GM23338 (cell line): ENCODE data around the gene PSMB10. TPM values are rescaled to one million over a fixed set of nuclear protein-coding genes. Genes with fewer than 3 reads are reported as not detected.
A peak's percentile ranks its signal among the peaks of the same experiment; 100 is the strongest.

Source experiments
- ATAC-seq: fragments of 200-7000 bp; cut with Tn5 transposase; 3 replicates; pipeline ENCODE4 v1.9.1; 2020
- DNase-seq: peaks from one replicate; pipeline ENCODE4 v3.0.0-alpha.2; 2015; ENCODE audit warnings: low spot score
- H2AFZ ChIP-seq: fragments of 200-600 bp; sonication (generic); 2 replicates; pipeline ENCODE4 v1.8.0; 2016; ENCODE audit warnings: antibody characterized with exemption, mild to moderate bottlenecking, moderate library complexity
- H3F3A ChIP-seq: fragments of 200-600 bp; sonication (generic); replicated peaks from 2 replicates; pipeline ENCODE4 v1.8.0; 2017; ENCODE audit warnings: antibody characterized with exemption, mixed run types, low read depth
- H3K27ac ChIP-seq: fragments of 200-600 bp; sonication (generic); 2 replicates; pipeline ENCODE4 v1.6.1; 2016; ENCODE audit warnings: low read depth
- H3K27me3 ChIP-seq: fragments of 200-600 bp; sonication (generic); 2 replicates; pipeline ENCODE4 v1.8.0; 2016; ENCODE audit warnings: mild to moderate bottlenecking, mixed run types, moderate library complexity; ENCODE audit not compliant: insufficient read depth
- H3K36me3 ChIP-seq: fragments of 200-600 bp; sonication (generic); 2 replicates; pipeline ENCODE4 v1.8.0; 2016; ENCODE audit warnings: mild to moderate bottlenecking; ENCODE audit not compliant: insufficient read depth
- H3K4me1 ChIP-seq: fragments of 200-600 bp; sonication (generic); 2 replicates; pipeline ENCODE4 v1.8.0; 2016; ENCODE audit warnings: mild to moderate bottlenecking, moderate library complexity; ENCODE audit not compliant: insufficient read depth
- H3K4me2 ChIP-seq: fragments of 200-600 bp; sonication (generic); 2 replicates; pipeline ENCODE4 v1.7.1; 2017; ENCODE audit warnings: mixed run types
- H3K4me3 ChIP-seq: fragments of 200-600 bp; sonication (generic); 2 replicates; pipeline ENCODE4 v1.6.1; 2016; ENCODE audit warnings: mixed run types
- H3K79me2 ChIP-seq: fragments of 200-600 bp; sonication (generic); replicated peaks from 2 replicates; pipeline ENCODE4 v1.8.0; 2017; ENCODE audit warnings: mild to moderate bottlenecking; ENCODE audit not compliant: insufficient read depth
- H3K9me2 ChIP-seq: fragments of 200-600 bp; sonication (generic); 2 replicates; pipeline ENCODE4 v1.8.0; 2017; ENCODE audit not compliant: insufficient read depth
- H4K20me1 ChIP-seq: fragments of 200-600 bp; sonication (generic); replicated peaks from 2 replicates; pipeline ENCODE4 v1.8.0; 2017; ENCODE audit warnings: mild to moderate bottlenecking; ENCODE audit not compliant: insufficient read depth
- H3K27ac Mint-ChIP-seq: 2 replicates; pipeline ENCODE4 v1.8.0; 2020; ENCODE audit warnings: inconsistent platforms, mild to moderate bottlenecking, moderate library complexity, mixed read lengths
- H3K27me3 Mint-ChIP-seq: 3 replicates; pipeline ENCODE4 v1.8.0; 2022; ENCODE audit warnings: low read depth, mild to moderate bottlenecking, moderate library complexity, mixed read lengths, inconsistent platforms; ENCODE audit not compliant: insufficient read depth, poor library complexity
- H3K36me3 Mint-ChIP-seq: 3 replicates; pipeline ENCODE4 v1.8.0; 2021; ENCODE audit warnings: low read depth, mild to moderate bottlenecking, inconsistent platforms, moderate library complexity, mixed read lengths
- H3K4me1 Mint-ChIP-seq: 3 replicates; pipeline ENCODE4 v1.8.0; 2020; ENCODE audit warnings: mild to moderate bottlenecking, inconsistent platforms, mixed read lengths
- H3K4me3 Mint-ChIP-seq: 3 replicates; pipeline ENCODE4 v1.8.0; 2021; ENCODE audit warnings: moderate library complexity, mild to moderate bottlenecking, inconsistent platforms, mixed read lengths
- H3K9me3 Mint-ChIP-seq: 3 replicates; pipeline ENCODE4 v1.8.0; 2020; ENCODE audit warnings: moderate library complexity, mild to moderate bottlenecking, inconsistent platforms, mixed read lengths
- CTCF ChIP-seq, 2 experiments: fragments of 200-600 bp in 1 of 2; sonication (generic) in 1 of 2; conservative IDR thresholded peaks; 2 replicates each; pipeline versions ENCODE4 v1.5.1 to v1.6.1; 2016 to 2017; ENCODE audit warnings: antibody characterized with exemption in 2 of 2, low read depth in 2 of 2, mild to moderate bottlenecking in 2 of 2, moderate library complexity in 1 of 2
- EZH2phosphoT487 ChIP-seq: fragments of 200-600 bp; sonication (generic); IDR thresholded peaks from one replicate; pipeline ENCODE4 v1.8.1; 2018; ENCODE audit warnings: antibody characterized with exemption; ENCODE audit not compliant: unreplicated experiment
- POLR2AphosphoS5 ChIP-seq: IDR thresholded peaks from 2 replicates; pipeline ENCODE4 v1.6.1; 2016; ENCODE audit warnings: antibody characterized with exemption, low read depth
- REST ChIP-seq: IDR thresholded peaks from one replicate; pipeline ENCODE4 v1.6.1; 2018; ENCODE audit warnings: antibody characterized with exemption; ENCODE audit not compliant: unreplicated experiment
- ZNF114 ChIP-seq: fragments of 250-450 bp; sonication (Bioruptor Pico); IDR thresholded peaks from 2 replicates; pipeline ENCODE4 v1.5.0; 2020; ENCODE audit warnings: mild to moderate bottlenecking, moderate library complexity
- ZNF462 ChIP-seq: fragments of 250-450 bp; sonication (Bioruptor Pico); IDR thresholded peaks from 2 replicates; pipeline ENCODE4 v1.5.0; 2020; ENCODE audit warnings: mild to moderate bottlenecking, moderate library complexity
- polyA plus RNA-seq: library from polyadenylated mRNA; unstranded; fragments of >200 nt; fragmentation: Nextera tagmentation; extraction: Ambion mirVana; gene quantifications from 2 replicates; pipeline ENCODE4 v1.2.1, GENCODE V29; 2016
- total RNA-seq: library from RNA; depleted of rRNA; stranded (reverse); fragments of >200 nt; shearing (Covaris generic); gene quantifications from 2 replicates; pipeline ENCODE4 v1.2.3, GENCODE V29; 2014

PSMB10 gene
- total and polyA plus RNA-seq, 2 experiments from 2014 or later: 27.5 to 114 TPM

- Histone ChIP-seq H3K4me3 (no peak overlapping the region), H3K27ac (no peak overlapping the region), H3K9me2 (no peaks in the 10 kb centered on the region), H3K36me3 (no peaks in the 10 kb centered on the region), H3K4me1 (peaks cover 13% of the 10 kb centered on the region), H3K4me2 (no peak overlapping the region), H2AFZ (no peak overlapping the region), H3K27me3 (no peaks in the 10 kb centered on the region), H3K79me2 (no peaks in the 10 kb centered on the region), H4K20me1 (no peaks in the 10 kb centered on the region; the same call in 1 of the 2 replicates), H3F3A (no peaks in the 10 kb centered on the region)
- peak overlapping the region; percentile 44; the same call in 1 of the 2 replicates for H3K27ac Mint-ChIP-seq
- H3K4me1 Mint-ChIP-seq: peaks cover 24% of the 10 kb centered on the region
- no peak; the same call in 2 of the 3 replicates for ATAC-seq
- H3K4me3 Mint-ChIP-seq: no peak overlapping the region
- H3K27me3 Mint-ChIP-seq: peaks cover 5% of the 10 kb centered on the region
- TF ChIP-seq CTCF (conservative IDR thresholded peaks at IDR 0.05; ENCODE audit: low read depth in 2 of 2): peak in 1 of 2 experiments; percentile 49; a peak in 2 of 4 replicates
- no peak for TF ChIP-seq ZNF114 (CRISPR knock-in tag)
- peaks cover 4% of the 10 kb centered on the region; the same call in 2 of the 3 replicates for H3K36me3 Mint-ChIP-seq
- H3K9me3 Mint-ChIP-seq: no peaks in the 10 kb centered on the region
- DNase-seq: no peak
These were observed 16.9 kb downstream of the PSMB10 start for GRCh38 chr16:67919622-67920221.

- H3K36me3 Mint-ChIP-seq: peaks cover 4% of the 10 kb centered on the region; the same call in 2 of the 3 replicates
- H3K27ac Mint-ChIP-seq: peak overlapping the region; percentile 26
- no peak for DNase-seq
- Histone ChIP-seq H3K27me3 (no peaks in the 10 kb centered on the region), H3K4me3 (no peak overlapping the region), H3F3A (no peaks in the 10 kb centered on the region), H3K9me2 (no peaks in the 10 kb centered on the region), H4K20me1 (no peaks in the 10 kb centered on the region; the same call in 1 of the 2 replicates), H3K79me2 (no peaks in the 10 kb centered on the region), H2AFZ (no peak overlapping the region), H3K4me1 (peaks cover 18% of the 10 kb centered on the region), H3K4me2 (no peak overlapping the region), H3K36me3 (no peaks in the 10 kb centered on the region), H3K27ac (no peak overlapping the region)
- no peaks in the 10 kb centered on the region for H3K9me3 Mint-ChIP-seq
- peaks cover 29% of the 10 kb centered on the region for H3K4me1 Mint-ChIP-seq
- no peak for TF ChIP-seq POLR2AphosphoS5
- TF ChIP-seq ZNF462 (CRISPR knock-in tag): no peak
- TF ChIP-seq REST: no peak
- TF ChIP-seq EZH2phosphoT487: no peak
- H3K4me3 Mint-ChIP-seq: no peak overlapping the region; the same call in 2 of the 3 replicates
- peaks cover 3% of the 10 kb centered on the region for H3K27me3 Mint-ChIP-seq
- no peak for ATAC-seq
These were observed 18.8 kb downstream of the PSMB10 start for GRCh38 chr16:67917852-67918236.
